Neuronal stem cell (in vitro differentiated cells): ENCODE results near the gene CELSR3.

Source experiments
- DNase-seq: peaks from one replicate; pipeline ENCODE4 v3.0.0-alpha.2; 2013; ENCODE audit warnings: low spot score
- H2AFZ ChIP-seq: one replicate; pipeline ENCODE4 v1.6.1; 2013; ENCODE audit warnings: mild to moderate bottlenecking, low read length, inconsistent platforms
- H2AK5ac ChIP-seq: 2 replicates; pipeline ENCODE4 v1.6.1; 2013; ENCODE audit warnings: low read depth, mild to moderate bottlenecking, inconsistent platforms, low read length, moderate library complexity, mixed read lengths
- H2BK120ac ChIP-seq: 2 replicates; pipeline ENCODE4 v1.6.1; 2013; ENCODE audit warnings: low read depth, mild to moderate bottlenecking, inconsistent platforms, low read length, moderate library complexity, mixed read lengths
- H2BK12ac ChIP-seq: one replicate; pipeline ENCODE4 v1.6.1; 2013; ENCODE audit warnings: low read length, inconsistent platforms
- H2BK15ac ChIP-seq: 2 replicates; pipeline ENCODE4 v1.6.1; 2013; ENCODE audit warnings: mild to moderate bottlenecking, low read length, inconsistent platforms, mixed read lengths
- H2BK5ac ChIP-seq: one replicate; pipeline ENCODE4 v1.6.1; 2013; ENCODE audit warnings: inconsistent platforms, mild to moderate bottlenecking, low read length, moderate library complexity
- H3K14ac ChIP-seq: one replicate; pipeline ENCODE4 v1.6.1; 2013; ENCODE audit warnings: low read length, inconsistent platforms
- H3K18ac ChIP-seq: 2 replicates; pipeline ENCODE4 v1.6.1; 2013; ENCODE audit warnings: low read length, inconsistent platforms
- H3K23ac ChIP-seq: 2 replicates; pipeline ENCODE4 v1.6.1; 2013; ENCODE audit warnings: low read depth, mild to moderate bottlenecking, mixed read lengths, low read length, inconsistent platforms; ENCODE audit not compliant: poor library complexity
- H3K27ac ChIP-seq: replicated peaks from 3 replicates; pipeline ENCODE4 v1.5.1; 2013; ENCODE audit warnings: low read length, inconsistent platforms
- H3K27me3 ChIP-seq, 3 experiments: 2 replicates each; pipeline ENCODE4 v1.6.1; 2013; ENCODE audit warnings: low read length in 3 of 3, mild to moderate bottlenecking in 2 of 3, inconsistent platforms in 1 of 3, low read depth in 1 of 3, mixed read lengths in 1 of 3, moderate library complexity in 1 of 3; ENCODE audit not compliant: control insufficient read depth in 3 of 3, insufficient read depth in 3 of 3
- H3K36me3 ChIP-seq, 2 donors: replicated peaks in 1 of 2; 2 replicates each; pipeline ENCODE4 v1.6.1; 2013; ENCODE audit warnings: low read length in 2 of 2; ENCODE audit not compliant: control insufficient read depth in 2 of 2, insufficient read depth in 2 of 2
- H3K4ac ChIP-seq: 2 replicates; pipeline ENCODE4 v1.6.1; 2013; ENCODE audit warnings: inconsistent platforms, mild to moderate bottlenecking, low read length, moderate library complexity
- H3K4me1 ChIP-seq, 2 donors: 1 replicate in 1 of 2; 2 replicates in 1 of 2; pipeline ENCODE4 v1.6.1; 2013; ENCODE audit warnings: low read length in 2 of 2, low read depth in 1 of 2; ENCODE audit not compliant: control insufficient read depth in 2 of 2, insufficient read depth in 1 of 2
- H3K4me2 ChIP-seq: one replicate; pipeline ENCODE4 v1.6.1; 2013; ENCODE audit warnings: mild to moderate bottlenecking, low read length, inconsistent platforms; ENCODE audit not compliant: insufficient read depth, poor library complexity, severe bottlenecking
- H3K4me3 ChIP-seq, 2 donors: 2 replicates each; pipeline ENCODE4 v1.5.1; 2013; ENCODE audit warnings: low read length in 2 of 2, mild to moderate bottlenecking in 2 of 2, inconsistent platforms in 1 of 2, moderate library complexity in 1 of 2
- H3K79me1 ChIP-seq: one replicate; pipeline ENCODE4 v1.6.1; 2013; ENCODE audit warnings: low read depth, mild to moderate bottlenecking, inconsistent platforms, low read length, moderate library complexity
- H3K9ac ChIP-seq: one replicate; pipeline ENCODE4 v1.6.1; 2013; ENCODE audit warnings: mild to moderate bottlenecking, low read depth, low read length, inconsistent platforms; ENCODE audit not compliant: poor library complexity
- H3K9me3 ChIP-seq, 2 donors: replicated peaks in 1 of 2; 2 replicates each; pipeline versions ENCODE3 to v1.6.1; 2013; ENCODE audit warnings: low read length in 2 of 2, mild to moderate bottlenecking in 2 of 2, inconsistent platforms in 1 of 2, low read depth in 1 of 2, mixed read lengths in 1 of 2, moderate library complexity in 1 of 2; ENCODE audit not compliant: control insufficient read depth in 2 of 2, insufficient read depth in 1 of 2
- H4K8ac ChIP-seq: one replicate; pipeline ENCODE4 v1.6.1; 2013; ENCODE audit warnings: low read depth, mild to moderate bottlenecking, inconsistent platforms, low read length, moderate library complexity
- H4K91ac ChIP-seq: one replicate; pipeline ENCODE4 v1.6.1; 2013; ENCODE audit warnings: low read length, low read depth, mild to moderate bottlenecking, inconsistent platforms; ENCODE audit not compliant: poor library complexity
- WGBS, 2 donors: extraction: QIAGEN DNeasy Blood & Tissue Kit; methylation state at CpG; one replicate each; pipeline ENCODE4 v1.1.7; 2013; ENCODE audit warnings: missing lambda C conversion rate in 2 of 2, mixed read lengths in 1 of 2; ENCODE audit not compliant: insufficient read length in 2 of 2, insufficient replicate concordance in 1 of 2; ENCODE audit errors: extremely low coverage in 2 of 2; 5-methylcytosine and 5-hydroxymethylcytosine counted together

Gene CELSR3

DNA sequence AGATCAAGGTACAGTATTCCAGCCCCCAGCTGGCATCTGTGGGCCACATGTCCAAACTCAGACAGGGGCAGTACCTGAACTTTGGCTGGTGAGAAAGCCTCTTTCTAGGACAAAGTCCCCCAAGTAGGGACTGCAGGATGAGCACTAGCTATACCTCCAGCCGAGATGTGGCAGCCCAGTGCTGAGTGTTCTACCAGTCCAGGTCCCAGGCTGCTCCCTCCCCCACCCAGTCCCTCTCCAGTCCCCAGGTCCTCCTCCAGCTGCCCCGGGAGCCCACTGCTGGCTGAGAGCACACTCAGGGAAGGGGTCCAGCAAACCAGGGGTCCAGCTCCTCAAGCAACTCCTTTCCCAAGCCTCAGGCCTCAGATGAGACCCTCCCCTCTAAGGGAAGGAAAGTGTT is 28.9 kb downstream of the CELSR3 start:
- WGBS, 2 donors, result no CpG with 5 or more reads among the region's 2 CpGs
- peaks cover 7% of the 10 kb centered on the region for H3K79me1 ChIP-seq
- H3K4me3 ChIP-seq, result peak overlapping the region in 1 of 2 donors; percentile 82
- no peak overlapping the region for H4K8ac ChIP-seq
- H3K9me3 ChIP-seq, result no peaks in the 10 kb centered on the region
- H2BK5ac ChIP-seq, result no peak overlapping the region
- no peak for DNase-seq
- no peak overlapping the region for H3K23ac ChIP-seq
- H3K27ac ChIP-seq, result no peak overlapping the region
- H2BK15ac ChIP-seq, result peak overlapping the region; percentile 6
- peak overlapping the region; percentile 9 for H3K9ac ChIP-seq
- peaks cover 13 to 22% of the 10 kb centered on the region in 2 donors for H3K4me1 ChIP-seq
- H2BK12ac ChIP-seq, result no peak overlapping the region
- peak overlapping the region; percentile 59 for H2AK5ac ChIP-seq
- H2BK120ac ChIP-seq, result no peak overlapping the region
- no peaks in the 10 kb centered on the region for H3K27me3 ChIP-seq
- H3K36me3 ChIP-seq, result peaks cover 43 to 65% of the 10 kb centered on the region in 2 donors
- H3K4me2 ChIP-seq, result no peak overlapping the region
- H3K14ac ChIP-seq, result no peak overlapping the region
- no peak overlapping the region for H2AFZ ChIP-seq
- no peak overlapping the region for H3K18ac ChIP-seq
- no peak overlapping the region for H4K91ac ChIP-seq
- H3K4ac ChIP-seq, result no peak overlapping the region

DNA sequence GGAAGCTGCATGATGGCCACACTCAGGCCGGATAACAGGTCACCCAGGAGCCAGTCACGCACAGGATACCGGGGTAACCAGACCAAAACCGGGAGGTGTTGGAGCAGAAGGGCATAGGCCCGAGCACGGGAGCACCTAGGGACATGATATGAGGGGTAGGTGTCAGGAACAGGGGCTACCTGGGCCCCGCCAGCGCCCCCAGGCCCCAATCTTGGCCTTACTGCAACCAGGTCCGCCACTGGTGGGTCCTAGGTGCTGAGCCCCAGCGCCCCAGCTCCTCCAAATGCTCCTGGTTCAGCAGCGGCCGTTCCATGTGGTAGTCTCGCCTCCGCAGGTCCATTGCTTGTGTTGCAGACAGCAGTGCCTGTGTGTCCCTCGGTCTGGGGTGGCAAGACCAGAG is 29.4 kb downstream of the CELSR3 start:
- Histone ChIP-seq H2BK15ac (no peak overlapping the region), H3K36me3 (peaks cover 45 to 66% of the 10 kb centered on the region in 2 donors), H2BK12ac (no peak overlapping the region), H3K23ac (no peak overlapping the region), H4K91ac (no peak overlapping the region), H3K4me3 (no peak overlapping the region), H3K4me2 (no peak overlapping the region), H3K9me3 (no peaks in the 10 kb centered on the region), H3K9ac (no peak overlapping the region), H3K4me1 (peaks cover 13 to 22% of the 10 kb centered on the region in 2 donors), H3K18ac (no peak overlapping the region), H3K27me3 (no peaks in the 10 kb centered on the region), H3K79me1 (peaks cover 7% of the 10 kb centered on the region), H3K4ac (no peak overlapping the region), H4K8ac (no peak overlapping the region), H2BK120ac (no peak overlapping the region), H2AK5ac (no peak overlapping the region), H3K27ac (no peak overlapping the region), H2BK5ac (no peak overlapping the region), H3K14ac (no peak overlapping the region), H2AFZ (no peak overlapping the region)
- no CpG with 5 or more reads among the region's 15 CpGs for WGBS, 2 donors
- no peak for DNase-seq

DNA sequence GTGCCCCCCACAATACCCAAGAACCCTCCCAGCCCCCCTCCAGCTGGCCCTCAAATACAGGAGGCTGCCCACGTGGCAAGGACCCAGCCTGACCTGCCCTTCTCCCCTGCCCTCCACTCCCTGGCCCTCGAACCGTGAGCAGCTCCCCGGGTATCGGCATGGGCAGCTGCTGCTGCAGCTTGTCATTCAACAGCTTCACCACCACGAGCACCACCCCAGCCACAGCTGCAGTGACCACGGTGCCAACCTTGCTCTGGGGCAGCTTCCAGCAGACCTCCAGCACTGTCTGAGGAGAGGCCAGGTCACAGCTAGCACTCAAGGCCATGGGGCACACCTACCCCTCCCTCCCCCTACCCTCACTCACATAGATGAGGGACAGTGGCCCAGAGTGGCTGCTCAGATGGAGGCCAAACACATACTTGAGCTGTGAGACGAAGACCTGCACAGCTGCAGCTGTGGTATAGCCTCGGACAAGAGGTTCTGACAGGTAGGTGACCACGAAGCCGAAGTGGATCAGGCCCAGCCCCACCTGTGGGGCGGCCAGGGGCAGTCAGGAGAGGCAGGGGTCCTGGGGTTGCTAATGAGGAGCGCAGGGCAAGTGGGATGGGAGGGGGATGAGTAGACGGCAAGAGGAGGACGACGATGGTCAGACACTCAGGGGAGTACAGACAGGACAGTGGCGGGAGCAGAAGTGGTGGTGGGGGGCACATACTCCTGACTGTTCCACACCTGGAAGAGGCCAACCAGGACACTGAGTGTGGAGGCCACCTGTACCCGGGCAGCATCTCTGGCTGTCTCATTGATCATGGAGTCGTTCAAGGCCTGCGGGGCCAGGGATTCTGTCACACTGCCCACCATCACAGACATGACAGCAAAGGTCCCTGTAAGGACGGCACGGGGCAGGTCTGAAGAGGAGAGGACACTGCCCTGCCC is 30.9 kb downstream of the CELSR3 start:
- H3K14ac ChIP-seq, result no peak overlapping the region
- no CpG with 5 or more reads among the region's 22 CpGs for WGBS, 2 donors
- peaks cover 55 to 69% of the 10 kb centered on the region in 2 donors for H3K36me3 ChIP-seq
- H3K4ac ChIP-seq, result peak overlapping the region; percentile 24
- no peak overlapping the region for H3K27ac ChIP-seq
- no peak overlapping the region for H3K4me3 ChIP-seq
- H3K18ac ChIP-seq, result no peak overlapping the region
- peaks cover 13 to 17% of the 10 kb centered on the region in 2 donors for H3K4me1 ChIP-seq
- no peak overlapping the region for H2BK12ac ChIP-seq
- H2BK5ac ChIP-seq, result no peak overlapping the region
- peak overlapping the region; percentile 31 for H3K23ac ChIP-seq
- H4K8ac ChIP-seq, result no peak overlapping the region
- no peak overlapping the region for H2AK5ac ChIP-seq
- no peaks in the 10 kb centered on the region for H3K9me3 ChIP-seq
- DNase-seq, result no peak
- no peak overlapping the region for H4K91ac ChIP-seq
- no peak overlapping the region for H2AFZ ChIP-seq
- no peak overlapping the region for H2BK15ac ChIP-seq
- H3K9ac ChIP-seq, result peak overlapping the region; percentile 65
- H3K79me1 ChIP-seq, result peaks cover 7% of the 10 kb centered on the region
- no peak overlapping the region for H2BK120ac ChIP-seq
- H3K4me2 ChIP-seq, result no peak overlapping the region
- H3K27me3 ChIP-seq, result no peaks in the 10 kb centered on the region

DNA sequence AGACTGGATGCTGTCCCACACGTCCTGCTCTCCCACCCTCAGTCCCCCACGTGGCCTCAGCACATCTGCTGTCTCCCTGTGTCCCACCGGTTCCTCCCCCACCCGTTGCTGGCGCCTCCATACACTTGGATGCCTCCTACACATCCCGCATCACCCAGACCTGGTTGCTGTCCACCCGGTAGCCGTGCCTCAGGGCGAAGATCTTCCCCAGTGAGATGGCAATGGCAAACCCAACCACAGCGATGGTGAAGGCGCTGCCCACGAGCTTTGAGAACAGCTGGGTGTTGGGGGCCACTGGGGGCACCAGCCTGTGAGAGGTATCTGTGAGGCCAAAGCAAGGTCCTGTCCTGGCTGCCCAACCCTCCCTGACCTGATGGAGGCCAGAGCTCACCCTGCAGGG is 31.9 kb downstream of the CELSR3 start:
- H2BK120ac ChIP-seq, result no peak overlapping the region
- DNase-seq, result no peak
- no peak overlapping the region for H3K4me3 ChIP-seq
- no peak overlapping the region for H3K27ac ChIP-seq
- no peak overlapping the region for H3K18ac ChIP-seq
- no peak overlapping the region for H2BK15ac ChIP-seq
- no peaks in the 10 kb centered on the region for H3K9me3 ChIP-seq
- H3K27me3 ChIP-seq, result no peaks in the 10 kb centered on the region
- H4K91ac ChIP-seq, result no peak overlapping the region
- peaks cover 63 to 78% of the 10 kb centered on the region in 2 donors for H3K36me3 ChIP-seq
- no peak overlapping the region for H2AFZ ChIP-seq
- H3K4me1 ChIP-seq, result peaks cover 5 to 8% of the 10 kb centered on the region in 2 donors
- H3K14ac ChIP-seq, result no peak overlapping the region
- H3K4me2 ChIP-seq, result no peak overlapping the region
- peaks cover 7% of the 10 kb centered on the region for H3K79me1 ChIP-seq
- peak overlapping the region; percentile 56 for H2BK5ac ChIP-seq
- no CpG with 5 or more reads among the region's 12 CpGs for WGBS, 2 donors
- no peak overlapping the region for H2AK5ac ChIP-seq
- H4K8ac ChIP-seq, result no peak overlapping the region
- H3K4ac ChIP-seq, result no peak overlapping the region
- H3K9ac ChIP-seq, result no peak overlapping the region
- H3K23ac ChIP-seq, result peak overlapping the region; percentile 49
- H2BK12ac ChIP-seq, result peak overlapping the region; percentile 30
